Peyer's patch (tissue), 4 donors: Measurements from ENCODE around the gene TIMM22.

Experiments used
- POLR2A ChIP-seq, 2 donors: fragments of 450-650 bp; IDR thresholded peaks; one replicate each; pipeline ENCODE4 v1.5.1; 2017; ENCODE audit warnings: antibody characterized with exemption in 2 of 2, mild to moderate bottlenecking in 2 of 2, moderate library complexity in 2 of 2
- TF ChIP-seq, protein P1 (sequence below), 6 experiments: fragments of 450-650 bp in 4 of 6; fragments of 200-600 bp in 2 of 6; sonication (generic) in 1 of 6; IDR thresholded peaks; one replicate each; pipeline ENCODE4 v1.5.1; 2017 to 2019; ENCODE audit warnings: antibody characterized with exemption in 6 of 6, mild to moderate bottlenecking in 3 of 6, moderate library complexity in 1 of 6

DNA sequence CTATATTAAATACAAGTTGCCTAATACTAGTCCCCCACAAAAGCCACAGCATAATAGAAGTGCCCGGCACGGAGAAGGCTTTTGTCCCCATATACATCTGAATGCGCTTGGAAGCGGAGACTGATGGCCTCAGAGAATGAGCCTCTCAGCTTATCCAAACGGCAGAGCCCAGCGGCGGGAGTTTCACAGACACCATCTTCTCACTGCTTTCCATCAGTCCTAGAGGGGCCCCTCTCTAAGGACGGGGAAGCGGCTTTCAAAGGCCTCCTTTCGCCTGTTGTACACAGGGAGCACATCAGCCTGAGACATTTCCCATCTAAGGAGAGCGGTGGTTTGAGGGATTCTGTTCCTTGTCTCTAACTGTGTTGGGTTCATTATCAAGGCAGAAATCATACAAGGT lies 34.3 kb upstream of the TIMM22 start:
- TF ChIP-seq POLR2A (IDR thresholded peaks at IDR 0.05), result no peak
- TF ChIP-seq, protein P1, sequence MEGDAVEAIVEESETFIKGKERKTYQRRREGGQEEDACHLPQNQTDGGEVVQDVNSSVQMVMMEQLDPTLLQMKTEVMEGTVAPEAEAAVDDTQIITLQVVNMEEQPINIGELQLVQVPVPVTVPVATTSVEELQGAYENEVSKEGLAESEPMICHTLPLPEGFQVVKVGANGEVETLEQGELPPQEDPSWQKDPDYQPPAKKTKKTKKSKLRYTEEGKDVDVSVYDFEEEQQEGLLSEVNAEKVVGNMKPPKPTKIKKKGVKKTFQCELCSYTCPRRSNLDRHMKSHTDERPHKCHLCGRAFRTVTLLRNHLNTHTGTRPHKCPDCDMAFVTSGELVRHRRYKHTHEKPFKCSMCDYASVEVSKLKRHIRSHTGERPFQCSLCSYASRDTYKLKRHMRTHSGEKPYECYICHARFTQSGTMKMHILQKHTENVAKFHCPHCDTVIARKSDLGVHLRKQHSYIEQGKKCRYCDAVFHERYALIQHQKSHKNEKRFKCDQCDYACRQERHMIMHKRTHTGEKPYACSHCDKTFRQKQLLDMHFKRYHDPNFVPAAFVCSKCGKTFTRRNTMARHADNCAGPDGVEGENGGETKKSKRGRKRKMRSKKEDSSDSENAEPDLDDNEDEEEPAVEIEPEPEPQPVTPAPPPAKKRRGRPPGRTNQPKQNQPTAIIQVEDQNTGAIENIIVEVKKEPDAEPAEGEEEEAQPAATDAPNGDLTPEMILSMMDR (IDR thresholded peaks at IDR 0.05), result no peak
